Activated CD8-positive, alpha-beta T cell treated with anti-CD3 and anti-CD28 coated beads, Interleukin-2, amount 10 ng/mL, durations not matched to agents 7 days and 5 days (primary cell): ENCODE data around the gene ST3GAL4. TPM values are rescaled to one million over a fixed set of nuclear protein-coding genes. Genes with fewer than 3 reads are reported as not detected.
A peak's percentile ranks its signal among the peaks of the same experiment; 100 is the strongest.

Experiments
- ATAC-seq: fragments of 150-1000 bp; cut with Tn5 transposase; one replicate; pipeline ENCODE4 v1.10.0; 2021; ENCODE audit warnings: moderate library complexity
- CTCF ChIA-PET: fragments of 350-600 bp; sonication (Branson Sonifier 250); formaldehyde crosslinking; loops from one replicate; lab custom pipeline; 2021; ENCODE audit warnings: antibody characterized with exemption; lab: Charles Lee
- POLR2A ChIA-PET: fragments of 350-600 bp; sonication (Branson Sonifier 250); formaldehyde crosslinking; loops from one replicate; lab custom pipeline; 2021; ENCODE audit warnings: antibody characterized with exemption; lab: Charles Lee
- DNase-seq: peaks from one replicate; pipeline ENCODE4 v3.0.0-alpha.2; 2020
- H3K27ac Mint-ChIP-seq: one replicate; pipeline ENCODE4 v1.8.0; 2021; ENCODE audit warnings: mild to moderate bottlenecking, mixed read lengths
- H3K27me3 Mint-ChIP-seq: one replicate; pipeline ENCODE4 v1.8.0; 2021; ENCODE audit warnings: low read depth, mixed read lengths
- H3K36me3 Mint-ChIP-seq: one replicate; pipeline ENCODE4 v1.8.0; 2021; ENCODE audit warnings: low read depth, mixed read lengths
- H3K4me1 Mint-ChIP-seq: one replicate; pipeline ENCODE4 v1.8.0; 2021; ENCODE audit warnings: low read depth, mixed read lengths
- H3K4me3 Mint-ChIP-seq: one replicate; pipeline ENCODE4 v1.8.0; 2021; ENCODE audit warnings: mild to moderate bottlenecking, mixed read lengths
- H3K9me3 Mint-ChIP-seq: one replicate; pipeline ENCODE4 v1.8.0; 2022; ENCODE audit warnings: mixed read lengths; ENCODE audit not compliant: insufficient read depth
- total RNA-seq, 2 experiments: library from RNA; stranded (reverse); gene quantifications; one replicate each; pipeline ENCODE4 v1.2.3, GENCODE V29; 2021

The ST3GAL4 gene
- total RNA-seq, 2 experiments from 2014 or later, result 10.3 to 11.8 TPM

DNA sequence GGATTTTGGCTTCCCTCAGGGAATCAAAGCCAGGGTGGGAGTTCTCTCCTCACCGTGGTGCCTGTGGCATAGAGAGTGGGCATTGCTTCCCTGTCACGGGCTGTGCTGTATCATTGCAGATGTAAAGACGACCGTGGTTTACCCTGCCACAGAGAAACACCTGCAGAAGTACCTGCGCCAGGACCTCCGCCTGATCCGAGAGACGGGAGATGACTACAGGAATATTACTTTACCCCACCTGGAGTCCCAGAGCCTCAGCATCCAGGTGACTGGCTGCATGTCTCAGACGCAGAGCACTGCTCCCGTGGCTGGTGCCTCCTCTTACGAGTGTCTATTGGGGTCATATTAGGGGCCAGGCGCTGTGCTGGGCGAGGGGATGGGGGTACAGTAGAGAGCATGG is 24.2 kb upstream of the ST3GAL4 start:
- POLR2A ChIA-PET, result no interaction called here
- no peaks in the 10 kb centered on the region for H3K9me3 Mint-ChIP-seq

DNA sequence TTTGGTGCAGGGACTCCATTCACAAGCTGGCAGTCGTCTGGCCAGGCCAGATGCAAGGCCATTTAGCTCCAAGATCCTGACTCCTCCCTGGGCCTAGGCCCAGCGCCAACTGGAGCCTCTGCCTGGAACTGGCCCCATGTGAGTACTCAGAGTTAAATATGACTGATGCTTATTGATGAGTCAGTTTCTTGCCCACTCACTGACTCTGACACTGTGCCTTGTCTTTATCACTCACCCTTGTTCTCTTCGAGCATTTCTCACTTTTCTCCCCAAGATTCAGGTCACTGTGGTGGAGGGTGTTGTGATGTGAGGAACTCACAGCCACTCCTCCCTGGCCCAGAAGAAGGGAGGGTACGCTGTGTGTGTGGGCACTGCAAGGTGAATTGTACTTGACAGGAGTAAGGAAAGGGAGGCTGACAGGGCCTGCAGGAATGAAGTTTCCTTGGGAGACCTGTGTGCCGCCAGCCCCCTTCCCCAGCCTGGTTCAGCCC is 23.2 kb upstream of the ST3GAL4 start:
- peaks cover 21% of the 10 kb centered on the region for H3K36me3 Mint-ChIP-seq
- H3K27ac Mint-ChIP-seq, result peak overlapping the region; percentile 1

More for the DNA sequence above, 24.2 kb upstream of the ST3GAL4 start:
- Mint-ChIP-seq H3K27me3 (no peaks in the 10 kb centered on the region), H3K4me1 (peaks cover 27% of the 10 kb centered on the region), H3K36me3 (peaks cover 20% of the 10 kb centered on the region), H3K27ac (peak overlapping the region; percentile 23), H3K4me3 (no peak overlapping the region)
- DNase-seq, result no peak
- no peak for ATAC-seq
- CTCF ChIA-PET, result no interaction called here

DNA sequence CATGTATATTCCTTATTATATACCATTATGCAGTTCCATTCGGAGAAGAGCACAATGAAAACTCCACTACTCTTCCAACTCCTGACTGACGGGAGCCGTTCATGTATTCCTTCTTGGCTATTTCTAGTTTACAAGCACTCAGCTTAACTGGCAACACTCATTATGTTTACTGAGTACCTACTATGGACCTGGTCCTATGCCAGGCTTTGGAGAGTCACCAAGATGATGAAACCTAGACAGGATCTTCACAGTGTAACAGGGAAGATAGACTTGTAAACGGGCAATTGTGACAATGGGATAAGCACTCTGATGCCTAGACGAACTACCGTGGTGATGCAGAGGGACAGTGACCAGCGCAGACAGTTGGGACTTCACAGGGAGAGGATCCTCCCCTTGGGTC is 22.3 kb upstream of the ST3GAL4 start:
- H3K9me3 Mint-ChIP-seq, result no peaks in the 10 kb centered on the region
- H3K4me1 Mint-ChIP-seq, result peaks cover 33% of the 10 kb centered on the region
- ChIA-PET CTCF (no interaction called here), POLR2A (no interaction called here)
- no peak for ATAC-seq
- no peaks in the 10 kb centered on the region for H3K27me3 Mint-ChIP-seq
- no peak overlapping the region for H3K4me3 Mint-ChIP-seq
- peaks cover 21% of the 10 kb centered on the region for H3K36me3 Mint-ChIP-seq
- no peak overlapping the region for H3K27ac Mint-ChIP-seq
- no peak for DNase-seq

More for the DNA sequence above, 23.2 kb upstream of the ST3GAL4 start:
- peaks cover 35% of the 10 kb centered on the region for H3K4me1 Mint-ChIP-seq
- DNase-seq, result no peak
- ChIA-PET CTCF (no interaction called here), POLR2A (interaction anchor here (0.5 kb wide), 1 partner anchor 21 kb away, joined by 4 read pairs; no protein-coding TSS in a partner anchor)
- no peaks in the 10 kb centered on the region for H3K9me3 Mint-ChIP-seq
- peak; percentile 39 for ATAC-seq
- H3K27me3 Mint-ChIP-seq, result no peaks in the 10 kb centered on the region
- no peak overlapping the region for H3K4me3 Mint-ChIP-seq

DNA sequence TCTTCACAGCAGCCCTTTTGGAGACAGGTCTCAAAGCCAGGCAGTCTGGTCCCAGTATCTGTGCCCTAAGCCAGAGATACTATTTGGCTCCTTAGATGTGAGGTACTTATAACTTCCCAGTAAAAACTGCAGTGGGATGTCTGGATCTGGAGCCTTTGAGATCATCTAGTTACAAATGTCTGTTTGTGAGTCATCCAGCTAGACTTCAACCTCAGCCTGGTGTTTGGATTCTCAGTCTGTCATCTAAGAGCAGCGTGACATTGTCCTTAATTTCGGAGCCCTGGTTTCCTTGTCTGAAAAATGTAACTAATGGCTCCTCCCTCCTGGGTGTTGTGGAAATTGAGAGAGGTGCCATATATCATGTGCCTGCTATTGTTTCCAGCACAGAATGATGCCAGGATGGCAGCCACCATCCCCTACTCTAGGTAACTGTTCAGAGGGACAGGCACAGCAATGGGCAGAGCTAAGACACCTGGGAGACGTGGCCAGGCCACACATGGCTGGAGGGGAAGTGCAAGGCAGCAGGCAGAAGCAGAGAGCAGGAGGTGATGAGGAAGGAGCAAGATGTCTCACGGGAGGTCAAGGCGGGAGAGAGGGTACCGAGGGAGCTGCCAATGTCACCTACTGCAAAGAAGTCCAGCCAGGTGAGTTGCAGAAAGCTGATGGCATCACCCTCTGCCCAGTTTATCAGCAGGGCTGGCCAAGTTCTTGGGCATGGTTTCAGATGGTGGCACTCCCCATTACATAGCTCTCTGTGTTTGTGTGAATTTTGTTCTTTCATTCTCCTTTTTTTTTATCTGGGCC is 20.6 kb upstream of the ST3GAL4 start:
- POLR2A ChIA-PET, result interaction anchor here (1.1 kb wide), 1 partner anchor 22 kb away, joined by 3 read pairs; no protein-coding TSS in a partner anchor
- peak overlapping the region; percentile 30 for H3K27ac Mint-ChIP-seq

GRCh38 chr11:126335463-126335760 is 20.1 kb upstream of the ST3GAL4 start:
- no peak overlapping the region for H3K27ac Mint-ChIP-seq
- DNase-seq (no peak), ATAC-seq (no peak)
- no peaks in the 10 kb centered on the region for H3K9me3 Mint-ChIP-seq
- ChIA-PET POLR2A (interaction anchor here (1.1 kb wide), 1 partner anchor 21 kb away, joined by 3 read pairs; no protein-coding TSS in a partner anchor), CTCF (no interaction called here)
- H3K4me1 Mint-ChIP-seq, result peaks cover 20% of the 10 kb centered on the region
- H3K27me3 Mint-ChIP-seq, result no peaks in the 10 kb centered on the region
- no peak overlapping the region for H3K4me3 Mint-ChIP-seq
- peaks cover 32% of the 10 kb centered on the region for H3K36me3 Mint-ChIP-seq

More for the DNA sequence above, 20.6 kb upstream of the ST3GAL4 start:
- Mint-ChIP-seq H3K36me3 (peaks cover 32% of the 10 kb centered on the region), H3K9me3 (no peaks in the 10 kb centered on the region), H3K4me1 (peaks cover 21% of the 10 kb centered on the region), H3K4me3 (no peak overlapping the region), H3K27me3 (no peaks in the 10 kb centered on the region)
- ATAC-seq (no peak), DNase-seq (no peak)
- CTCF ChIA-PET, result no interaction called here

DNA sequence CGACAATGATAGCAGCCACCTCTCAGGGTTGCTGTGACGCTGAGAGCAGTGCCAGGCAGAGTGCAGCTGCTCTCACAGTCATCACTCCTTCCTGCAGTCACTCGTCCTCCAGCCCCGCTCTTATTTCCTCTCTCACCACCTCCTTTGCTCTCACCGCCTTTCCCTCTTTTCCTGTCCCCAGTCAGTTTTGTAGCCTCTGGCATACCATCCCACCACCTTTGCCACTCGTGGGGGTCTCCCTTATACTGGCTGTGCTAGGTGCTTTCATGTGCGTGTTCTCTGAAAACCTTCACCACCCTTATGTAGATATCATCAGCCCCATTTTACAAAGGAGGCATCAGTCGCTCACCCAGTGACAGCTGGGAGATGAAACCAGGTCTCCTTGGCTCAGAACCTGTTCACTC is 19.3 kb upstream of the ST3GAL4 start:
- POLR2A ChIA-PET, result interaction anchor here (1.2 kb wide), 1 partner anchor 20 kb away, joined by 3 read pairs; the partner anchor contains the start of gene ST3GAL4
- no peak overlapping the region for H3K4me3 Mint-ChIP-seq
- peak; percentile 43 for ATAC-seq

DNA sequence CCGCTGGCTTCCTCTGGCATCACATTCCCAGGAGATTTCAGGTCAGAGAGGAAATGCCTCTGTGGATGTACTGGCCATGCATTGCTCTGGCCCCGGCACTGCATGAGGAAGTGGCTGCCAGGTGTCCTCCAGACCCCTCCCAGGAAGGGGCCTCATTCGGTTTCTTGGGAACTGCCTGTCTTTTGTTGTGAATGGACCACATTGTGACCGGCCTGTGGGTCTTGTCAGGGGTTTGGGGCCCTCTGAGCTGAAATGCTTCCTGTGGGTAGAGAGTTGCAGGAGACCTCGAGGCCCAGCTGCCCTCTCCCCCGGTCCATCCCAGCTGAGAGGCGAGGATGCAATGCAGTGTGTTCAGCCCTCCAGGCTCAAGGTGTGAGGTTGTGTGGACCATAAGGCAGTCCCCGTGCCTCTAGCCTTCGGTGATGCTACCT is 18.8 kb upstream of the ST3GAL4 start:
- no peaks in the 10 kb centered on the region for H3K9me3 Mint-ChIP-seq
- no peaks in the 10 kb centered on the region for H3K27me3 Mint-ChIP-seq
- H3K27ac Mint-ChIP-seq, result peak overlapping the region; percentile 75
- H3K4me3 Mint-ChIP-seq, result no peak overlapping the region
- H3K36me3 Mint-ChIP-seq, result peaks cover 41% of the 10 kb centered on the region
- peaks cover 27% of the 10 kb centered on the region for H3K4me1 Mint-ChIP-seq
- DNase-seq (no peak), ATAC-seq (no peak)
- ChIA-PET CTCF (interaction anchor here (1.2 kb wide), 1 partner anchor 18 kb away, joined by 6 read pairs; no protein-coding TSS in a partner anchor), POLR2A (interaction anchor here (1.2 to 1.7 kb wide), 2 partner anchors 19 kb away, joined by 3 to 5 read pairs; partner anchors contain the start of gene ST3GAL4)

More for the DNA sequence above, 19.3 kb upstream of the ST3GAL4 start:
- Mint-ChIP-seq H3K27me3 (no peaks in the 10 kb centered on the region), H3K9me3 (no peaks in the 10 kb centered on the region), H3K4me1 (peaks cover 21% of the 10 kb centered on the region), H3K27ac (peak overlapping the region; percentile 75), H3K36me3 (peaks cover 36% of the 10 kb centered on the region)
- DNase-seq, result no peak
- CTCF ChIA-PET, result no interaction called here

- DNase-seq (no peak), ATAC-seq (no peak)
- Mint-ChIP-seq H3K27ac (no peak overlapping the region), H3K4me3 (no peak overlapping the region), H3K9me3 (no peaks in the 10 kb centered on the region), H3K4me1 (peaks cover 31% of the 10 kb centered on the region), H3K27me3 (no peaks in the 10 kb centered on the region), H3K36me3 (peaks cover 45% of the 10 kb centered on the region)
- POLR2A ChIA-PET, result interaction anchor here (1.2 to 1.7 kb wide), 2 partner anchors 19 kb away, joined by 3 to 5 read pairs; partner anchors contain the start of gene ST3GAL4
- CTCF ChIA-PET, result interaction anchor here (1.1 to 1.2 kb wide), 2 partner anchors 19 to 143 kb away, joined by 3 to 6 read pairs; no protein-coding TSS in a partner anchor
Observed at GRCh38 chr11:126337126-126337473, 18.4 kb upstream of the ST3GAL4 start.

DNA sequence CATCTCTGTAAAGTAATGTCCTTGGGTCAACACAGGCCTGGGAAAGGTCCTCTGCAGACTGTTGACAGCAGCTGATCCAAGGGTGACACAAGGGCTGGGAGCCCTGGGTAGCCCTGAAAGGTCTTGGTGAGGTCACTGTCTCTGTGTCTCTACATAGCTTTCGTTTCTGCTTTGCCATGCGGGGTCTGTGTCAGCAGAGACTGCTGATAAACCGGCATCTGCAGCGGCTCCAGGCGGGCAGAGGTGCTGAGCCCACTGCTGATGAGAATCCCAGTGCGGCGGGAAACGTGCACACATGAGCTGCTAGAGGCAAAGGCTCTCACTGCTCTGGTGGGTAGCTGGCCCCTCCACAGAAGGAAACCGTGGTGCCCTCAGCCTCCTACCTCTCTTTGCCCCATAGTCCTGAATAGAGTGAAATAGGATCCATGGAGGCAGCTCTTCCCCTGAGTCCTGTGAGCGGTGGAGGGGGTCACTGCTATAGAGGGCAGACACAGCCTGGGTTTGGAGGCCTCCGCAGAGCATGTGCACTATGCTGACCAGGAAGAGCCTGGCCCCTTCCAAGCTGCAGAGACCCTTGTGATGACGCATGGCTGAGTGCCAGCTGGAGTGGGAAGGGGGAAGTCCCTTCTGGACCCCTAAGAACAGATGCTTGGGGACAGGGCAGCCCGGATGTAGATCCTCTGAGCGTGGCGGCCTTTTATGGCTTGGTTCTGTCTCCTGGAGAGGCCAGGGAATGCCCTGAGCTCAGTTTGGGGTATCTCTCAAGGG is 17.8 kb upstream of the ST3GAL4 start:
- ATAC-seq (no peak), DNase-seq (no peak)
- Mint-ChIP-seq H3K4me1 (peaks cover 35% of the 10 kb centered on the region), H3K27ac (no peak overlapping the region), H3K36me3 (peaks cover 50% of the 10 kb centered on the region), H3K27me3 (no peaks in the 10 kb centered on the region), H3K4me3 (no peak overlapping the region), H3K9me3 (no peaks in the 10 kb centered on the region)
- ChIA-PET POLR2A (interaction anchor here (1.2 to 1.7 kb wide), 2 partner anchors 18 to 20 kb away, joined by 3 to 5 read pairs; partner anchors contain the start of gene ST3GAL4), CTCF (interaction anchor here (1.0 to 1.2 kb wide), 3 partner anchors 19 to 143 kb away, joined by 3 to 6 read pairs (median 4); no protein-coding TSS in a partner anchor)

GRCh38 chr11:126338346-126339055 is 17.0 kb upstream of the ST3GAL4 start:
- CTCF ChIA-PET, result interaction anchor here (1.0 to 1.1 kb wide), 2 partner anchors 103 to 142 kb away, joined by 3 to 4 read pairs; no protein-coding TSS in a partner anchor
- POLR2A ChIA-PET, result interaction anchor here (1.7 kb wide), 1 partner anchor 20 kb away, joined by 5 read pairs; no protein-coding TSS in a partner anchor
- ATAC-seq (no peak), DNase-seq (no peak)
- Mint-ChIP-seq H3K36me3 (peaks cover 46% of the 10 kb centered on the region), H3K4me3 (no peak overlapping the region), H3K27me3 (no peaks in the 10 kb centered on the region), H3K9me3 (no peaks in the 10 kb centered on the region), H3K4me1 (peaks cover 35% of the 10 kb centered on the region), H3K27ac (peak overlapping the region; percentile 11)
